ENCODE data around the gene POC1A.

GRCh38 chr3:52090131-52090932 lies 63.9 kb downstream of the POC1A start:
- TF ChIP-seq, protein P1, sequence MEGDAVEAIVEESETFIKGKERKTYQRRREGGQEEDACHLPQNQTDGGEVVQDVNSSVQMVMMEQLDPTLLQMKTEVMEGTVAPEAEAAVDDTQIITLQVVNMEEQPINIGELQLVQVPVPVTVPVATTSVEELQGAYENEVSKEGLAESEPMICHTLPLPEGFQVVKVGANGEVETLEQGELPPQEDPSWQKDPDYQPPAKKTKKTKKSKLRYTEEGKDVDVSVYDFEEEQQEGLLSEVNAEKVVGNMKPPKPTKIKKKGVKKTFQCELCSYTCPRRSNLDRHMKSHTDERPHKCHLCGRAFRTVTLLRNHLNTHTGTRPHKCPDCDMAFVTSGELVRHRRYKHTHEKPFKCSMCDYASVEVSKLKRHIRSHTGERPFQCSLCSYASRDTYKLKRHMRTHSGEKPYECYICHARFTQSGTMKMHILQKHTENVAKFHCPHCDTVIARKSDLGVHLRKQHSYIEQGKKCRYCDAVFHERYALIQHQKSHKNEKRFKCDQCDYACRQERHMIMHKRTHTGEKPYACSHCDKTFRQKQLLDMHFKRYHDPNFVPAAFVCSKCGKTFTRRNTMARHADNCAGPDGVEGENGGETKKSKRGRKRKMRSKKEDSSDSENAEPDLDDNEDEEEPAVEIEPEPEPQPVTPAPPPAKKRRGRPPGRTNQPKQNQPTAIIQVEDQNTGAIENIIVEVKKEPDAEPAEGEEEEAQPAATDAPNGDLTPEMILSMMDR (IDR thresholded peaks at IDR 0.05; ENCODE audit: poor library complexity, severe bottlenecking) = no peak
- TF ChIP-seq RAD21 (conservative IDR thresholded peaks at IDR 0.05) = no peak
- TF ChIP-seq POLR2AphosphoS5 (IDR thresholded peaks at IDR 0.05) = no peak
- no peak for TF ChIP-seq EZH2 (IDR thresholded peaks at IDR 0.05; ENCODE audit: borderline replicate concordance, insufficient read depth, low read length, poor library complexity, severe bottlenecking)
- TF ChIP-seq MXI1 (conservative IDR thresholded peaks at IDR 0.05; ENCODE audit: poor library complexity, severe bottlenecking) = no peak
- TF ChIP-seq REST (IDR thresholded peaks at IDR 0.05; ENCODE audit: borderline replicate concordance) = no peak
- no peak for TF ChIP-seq EP300 (conservative IDR thresholded peaks at IDR 0.05; ENCODE audit: poor library complexity, severe bottlenecking)
- no peak for TF ChIP-seq TAF1 (IDR thresholded peaks at IDR 0.05; ENCODE audit: low read depth)
- TF ChIP-seq SMC3 (conservative IDR thresholded peaks at IDR 0.05; ENCODE audit: poor library complexity) = no peak

Data from neural cell (in vitro differentiated cells).